KMS-11 (cell line): ENCODE results near the gene C1orf232.

Experiments
- H2AFZ ChIP-seq: fragments of 200-600 bp; sonication (generic); 2 replicates; pipeline ENCODE4 v1.6.1; 2016; ENCODE audit warnings: antibody characterized with exemption, mixed run types, low read depth
- H3K27ac ChIP-seq: fragments of 200-600 bp; sonication (generic); 2 replicates; pipeline ENCODE4 v1.6.1; 2016; ENCODE audit warnings: mild to moderate bottlenecking, mixed run types
- H3K27me3 ChIP-seq: fragments of 200-600 bp; sonication (generic); 2 replicates; pipeline ENCODE4 v1.6.1; 2017; ENCODE audit warnings: mild to moderate bottlenecking, low read depth, mixed run types, moderate library complexity; ENCODE audit not compliant: insufficient read depth
- H3K36me3 ChIP-seq: fragments of 200-600 bp; sonication (generic); 2 replicates; pipeline ENCODE4 v1.6.1; 2017; ENCODE audit warnings: mild to moderate bottlenecking, mixed run types; ENCODE audit not compliant: insufficient read depth
- H3K4me1 ChIP-seq: fragments of 200-600 bp; sonication (generic); 2 replicates; pipeline ENCODE4 v1.6.1; 2016; ENCODE audit warnings: mild to moderate bottlenecking, low read depth, mixed run types; ENCODE audit not compliant: poor library complexity, severe bottlenecking
- H3K4me2 ChIP-seq: fragments of 200-600 bp; sonication (generic); 2 replicates; pipeline ENCODE4 v1.7.0; 2016; ENCODE audit warnings: mild to moderate bottlenecking, mixed run types
- H3K4me3 ChIP-seq: fragments of 200-600 bp; sonication (generic); IDR thresholded peaks from 2 replicates; pipeline ENCODE4 v1.6.1; 2017; ENCODE audit warnings: low read depth, low read length, mixed read lengths; ENCODE audit not compliant: insufficient read depth
- H3K79me2 ChIP-seq: fragments of 200-600 bp; sonication (generic); 2 replicates; pipeline ENCODE4 v1.6.1; 2016; ENCODE audit warnings: low read depth, mixed run types; ENCODE audit not compliant: insufficient read depth
- H3K9ac ChIP-seq: fragments of 200-600 bp; sonication (generic); 2 replicates; pipeline ENCODE4 v1.6.1; 2016; ENCODE audit warnings: mild to moderate bottlenecking, mixed run types
- H4K20me1 ChIP-seq: fragments of 200-600 bp; sonication (generic); 2 replicates; pipeline ENCODE4 v1.6.1; 2016; ENCODE audit warnings: mild to moderate bottlenecking, mixed run types; ENCODE audit not compliant: insufficient read depth
- CTCF ChIP-seq: fragments of 200-600 bp; sonication (generic); conservative IDR thresholded peaks from 2 replicates; pipeline ENCODE4 v1.6.1; 2017; ENCODE audit warnings: low read depth, mild to moderate bottlenecking, antibody characterized with exemption, low read length, moderate library complexity, mixed read lengths

Gene C1orf232

GRCh38 chr1:26210147-26210870 is 41.5 kb upstream of the C1orf232 start:
- Histone ChIP-seq H3K27me3 (no peaks in the 10 kb centered on the region), H3K27ac (no peak overlapping the region), H4K20me1 (no peaks in the 10 kb centered on the region), H3K4me1 (no peaks in the 10 kb centered on the region), H3K4me2 (no peak overlapping the region), H3K36me3 (no peaks in the 10 kb centered on the region), H3K79me2 (no peaks in the 10 kb centered on the region), H3K4me3 (no peak overlapping the region), H3K9ac (no peak overlapping the region), H2AFZ (no peak overlapping the region)
- no peak for TF ChIP-seq CTCF

- no peak overlapping the region for H3K27ac ChIP-seq
- H3K4me1 ChIP-seq = no peaks in the 10 kb centered on the region
- no peaks in the 10 kb centered on the region for H3K36me3 ChIP-seq
- TF ChIP-seq CTCF = no peak
- H3K4me2 ChIP-seq = no peak overlapping the region
- no peak overlapping the region for H2AFZ ChIP-seq
- H4K20me1 ChIP-seq = no peaks in the 10 kb centered on the region
- H3K9ac ChIP-seq = no peak overlapping the region
- H3K79me2 ChIP-seq = no peaks in the 10 kb centered on the region
- no peaks in the 10 kb centered on the region; the same call in 1 of the 2 replicates for H3K27me3 ChIP-seq
- H3K4me3 ChIP-seq = no peak overlapping the region
These were observed 35.0 kb upstream of the C1orf232 start for GRCh38 chr1:26203642-26204318.

- H2AFZ ChIP-seq = no peak overlapping the region
These were observed 31.6 kb upstream of the C1orf232 start for GRCh38 chr1:26200413-26200812.

GRCh38 chr1:26197813-26198212 is 29.1 kb upstream of the C1orf232 start:
- Histone ChIP-seq H3K79me2 (no peaks in the 10 kb centered on the region), H3K4me3 (no peak overlapping the region), H3K4me2 (no peak overlapping the region), H4K20me1 (no peaks in the 10 kb centered on the region), H3K9ac (no peak overlapping the region), H3K27ac (no peak overlapping the region), H3K4me1 (no peaks in the 10 kb centered on the region), H2AFZ (no peak overlapping the region), H3K36me3 (no peaks in the 10 kb centered on the region), H3K27me3 (no peaks in the 10 kb centered on the region; the same call in 1 of the 2 replicates)
- TF ChIP-seq CTCF = no peak

More at GRCh38 chr1:26200413-26200812, 31.6 kb upstream of the C1orf232 start:
- TF ChIP-seq CTCF = no peak
- H3K27me3 ChIP-seq = no peaks in the 10 kb centered on the region; the same call in 1 of the 2 replicates
- no peaks in the 10 kb centered on the region for H3K79me2 ChIP-seq
- H3K4me1 ChIP-seq = no peaks in the 10 kb centered on the region
- no peak overlapping the region for H3K27ac ChIP-seq
- no peaks in the 10 kb centered on the region for H3K36me3 ChIP-seq
- H3K9ac ChIP-seq = no peak overlapping the region
- no peak overlapping the region for H3K4me3 ChIP-seq
- H3K4me2 ChIP-seq = no peak overlapping the region
- no peaks in the 10 kb centered on the region for H4K20me1 ChIP-seq
